Lung (tissue), 12 donors: ENCODE results near the gene MYO15A. TPM values are rescaled to one million over a fixed set of nuclear protein-coding genes. Genes with fewer than 3 reads are reported as not detected.

Experiments
- ATAC-seq: fragments of 200-7000 bp; cut with Tn5 transposase; one replicate; pipeline ENCODE4 v1.9.1; 2020; ENCODE audit warnings: moderate number of reproducible peaks; ENCODE audit not compliant: insufficient read depth, low FRiP score
- DNase-seq, 3 donors: peaks; one replicate each; pipeline ENCODE4 v3.0.0-alpha.2; 2013 to 2017
- H3K27ac ChIP-seq, 2 donors: one replicate each; pipeline ENCODE4 v1.5.1; 2013; ENCODE audit warnings: mild to moderate bottlenecking in 2 of 2, moderate library complexity in 2 of 2, control low read depth in 1 of 2, inconsistent platforms in 1 of 2, low read depth in 1 of 2, low read length in 1 of 2
- H3K27me3 ChIP-seq, 3 donors: one replicate each; pipeline ENCODE4 v1.5.1; 2013; ENCODE audit warnings: low read length in 2 of 3; ENCODE audit not compliant: control insufficient read depth in 3 of 3, insufficient read depth in 3 of 3
- H3K36me3 ChIP-seq, 4 donors: one replicate each; pipeline ENCODE4 v1.5.1; 2013; ENCODE audit warnings: low read length in 4 of 4, mild to moderate bottlenecking in 1 of 4, moderate library complexity in 1 of 4; ENCODE audit not compliant: control insufficient read depth in 4 of 4, insufficient read depth in 4 of 4
- H3K4me1 ChIP-seq, 5 donors: one replicate each; pipeline ENCODE4 v1.5.1; 2013; ENCODE audit warnings: low read length in 5 of 5, mild to moderate bottlenecking in 2 of 5, moderate library complexity in 1 of 5; ENCODE audit not compliant: control insufficient read depth in 5 of 5, insufficient read depth in 5 of 5
- H3K4me3 ChIP-seq: one replicate; pipeline ENCODE4 v1.5.1; 2013; ENCODE audit warnings: mild to moderate bottlenecking, control low read depth, moderate library complexity
- H3K9ac ChIP-seq, 2 donors: one replicate each; pipeline ENCODE4 v1.5.1; 2013; ENCODE audit warnings: low read length in 2 of 2, control low read depth in 1 of 2; ENCODE audit not compliant: insufficient read depth in 1 of 2
- H3K9me3 ChIP-seq, 4 donors: one replicate each; pipeline ENCODE4 v1.5.1; 2013; ENCODE audit warnings: low read length in 3 of 4, mild to moderate bottlenecking in 1 of 4, moderate library complexity in 1 of 4; ENCODE audit not compliant: control insufficient read depth in 4 of 4, insufficient read depth in 3 of 4
- CTCF ChIP-seq: IDR thresholded peaks from 2 replicates; pipeline ENCODE4 v1.5.1; 2012; ENCODE audit warnings: mild to moderate bottlenecking; ENCODE audit errors: control extremely low read depth, extremely low read depth
- WGBS, 2 donors: extraction: QIAGEN DNeasy Blood & Tissue Kit; methylation state at CpG; one replicate each; pipeline ENCODE4 v1.1.7; 2013; 5-methylcytosine and 5-hydroxymethylcytosine counted together
- polyA plus RNA-seq, 2 donors: library from polyadenylated mRNA; stranded (reverse); fragments of 200-250 nt; gene quantifications; one replicate each; pipeline ENCODE4 v1.2.1, GENCODE V29; 2013
- total RNA-seq, 2 donors: library from RNA; depleted of rRNA in 1 of 2; stranded (reverse); fragments of >200 nt in 1 of 2; gene quantifications; one replicate each; pipeline ENCODE4 v1.2.1, GENCODE V29; 2014 to 2021
- donor health status: control.
- donor health status: control.
- donor health status: Bipolar disorder and iron deficiency.
- donor health status: healthy.
- donor health status: DM: yes; HTN: yes; CAD: no.

Gene MYO15A
- total and polyA plus RNA-seq, 4 donors = 0.56 to 2.7 (median 2.3) TPM

DNA sequence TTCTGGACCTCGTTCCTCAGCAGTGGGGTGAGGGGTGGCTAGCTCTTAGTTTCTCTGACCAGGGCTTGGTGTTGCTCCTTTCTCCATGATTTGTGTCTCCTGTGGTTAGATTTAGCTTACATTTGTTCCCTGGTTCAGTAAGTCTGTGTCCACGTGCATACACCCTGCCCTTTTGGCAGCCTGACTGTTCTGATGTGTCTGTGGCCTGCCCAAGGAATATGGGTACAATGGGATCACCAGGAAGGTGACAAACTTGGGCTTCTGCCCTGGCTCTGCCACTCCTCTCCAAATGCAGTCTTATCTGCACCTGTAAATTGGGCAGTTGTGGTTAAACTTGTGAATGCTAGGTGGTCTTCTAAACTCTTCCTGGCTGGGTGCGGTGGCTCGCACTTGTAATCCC is 92.6 kb downstream of the MYO15A start:
- no peaks in the 10 kb centered on the region for H3K9me3 ChIP-seq
- ATAC-seq = no peak
- H3K27me3 ChIP-seq = no peaks in the 10 kb centered on the region
- H3K4me1 ChIP-seq = peaks cover 0 to 15% (median 0%) of the 10 kb centered on the region in 5 donors
- WGBS, 2 donors = 86 to 88% methylated on average over 4 of the region's 4 CpGs
- no peak overlapping the region for H3K4me3 ChIP-seq
- H3K36me3 ChIP-seq = peaks cover 5 to 44% (median 28%) of the 10 kb centered on the region in 4 donors
- TF ChIP-seq CTCF = no peak
- no peak for DNase-seq
- no peak overlapping the region for H3K27ac ChIP-seq
- H3K9ac ChIP-seq = no peak overlapping the region

DNA sequence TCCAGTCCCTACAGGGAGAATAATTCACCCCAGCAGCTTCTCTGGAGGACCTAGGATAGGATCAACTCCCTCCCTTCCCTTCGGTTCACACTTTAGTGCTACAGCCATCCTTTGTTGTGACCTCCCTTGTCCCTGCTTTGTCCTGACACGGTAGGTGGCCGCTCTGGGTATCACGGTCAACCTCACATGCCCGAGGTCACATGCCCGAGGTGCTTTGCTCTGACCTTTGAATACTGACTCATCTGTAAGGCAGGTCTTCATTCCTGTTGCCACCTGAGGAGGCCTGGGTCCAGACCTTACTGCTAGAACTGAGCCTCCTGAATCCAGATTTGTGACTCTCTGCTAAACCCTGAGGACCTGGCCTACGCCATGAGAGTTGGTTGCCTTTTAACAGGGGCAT is 94.8 kb downstream of the MYO15A start:
- 85 to 87% methylated on average over 7 of the region's 7 CpGs for WGBS, 2 donors

DNA sequence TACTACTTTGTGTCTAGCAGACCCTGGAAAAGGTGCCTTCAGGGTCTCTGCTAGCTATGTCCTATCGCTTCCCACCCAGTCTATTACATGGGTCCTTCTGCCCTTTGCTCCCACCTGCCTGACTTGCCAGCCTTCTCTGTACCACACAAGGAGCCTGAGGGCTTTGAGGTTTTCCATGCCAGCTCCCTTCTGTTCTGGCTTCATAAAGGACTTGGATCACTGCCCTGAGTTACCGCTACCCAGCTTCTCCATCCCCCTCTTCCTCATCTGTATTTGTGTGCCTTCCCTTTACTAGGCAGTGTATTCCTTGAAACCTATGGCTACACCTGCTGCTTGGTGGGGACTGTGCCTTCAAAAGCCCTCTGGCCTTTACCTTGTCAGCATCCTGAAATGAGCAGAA is 97.3 kb downstream of the MYO15A start:
- no peak for TF ChIP-seq CTCF
- no peak overlapping the region for H3K27ac ChIP-seq
- no peaks in the 10 kb centered on the region for H3K4me1 ChIP-seq
- WGBS, 2 donors = 88 to 95% methylated on average over 2 of the region's 2 CpGs
- DNase-seq (no peak), ATAC-seq (no peak)
- H3K27me3 ChIP-seq = no peaks in the 10 kb centered on the region
- no peaks in the 10 kb centered on the region for H3K9me3 ChIP-seq
- no peak overlapping the region for H3K9ac ChIP-seq
- H3K4me3 ChIP-seq = no peak overlapping the region
- peaks cover 8 to 60% (median 31%) of the 10 kb centered on the region in 4 donors for H3K36me3 ChIP-seq

More for the DNA sequence above, 94.8 kb downstream of the MYO15A start:
- no peak overlapping the region for H3K9ac ChIP-seq
- no peaks in the 10 kb centered on the region for H3K27me3 ChIP-seq
- ATAC-seq (no peak), DNase-seq (no peak)
- H3K4me3 ChIP-seq = no peak overlapping the region
- peaks cover 0 to 3% (median 0%) of the 10 kb centered on the region in 5 donors for H3K4me1 ChIP-seq
- no peak overlapping the region for H3K27ac ChIP-seq
- peaks cover 4 to 43% (median 27%) of the 10 kb centered on the region in 4 donors for H3K36me3 ChIP-seq
- no peaks in the 10 kb centered on the region for H3K9me3 ChIP-seq
- no peak for TF ChIP-seq CTCF

GRCh38 chr17:18206962-18207361 is 98.4 kb downstream of the MYO15A start:
- ATAC-seq = no peak
- H3K9ac ChIP-seq = no peak overlapping the region
- H3K4me1 ChIP-seq = no peaks in the 10 kb centered on the region
- DNase-seq = no peak
- no peaks in the 10 kb centered on the region for H3K27me3 ChIP-seq
- no peak for TF ChIP-seq CTCF
- H3K9me3 ChIP-seq = no peaks in the 10 kb centered on the region
- H3K4me3 ChIP-seq = no peak overlapping the region
- H3K36me3 ChIP-seq = peaks cover 9 to 63% (median 31%) of the 10 kb centered on the region in 4 donors
- no peak overlapping the region for H3K27ac ChIP-seq
